HL-60/S4 treated with phorbol 12-myristate 13-acetate at 8.2 ng/mL for 4 days and 3 days (cell line): Measurements from ENCODE around the gene USP17L12.
"Not testable (repeated sequence)": the region's sequence is repeated elsewhere in the genome, so short reads cannot be mapped to it uniquely, and the experiment has no call there.

Experiments used
- in situ Hi-C: fragments of 300-500 bp; cut with MboI; formaldehyde crosslinking; loops from 2 replicates; pipeline ENCODE4 v1.15.0; 2022; ENCODE audit warnings: low sequenced_read_pairs

USP17L12 gene

GRCh38 chr4:9219852-9220251 lies at the start of gene USP17L12:
TSS of gene USP17L12 (plus strand) at chr4:9220152. CDS start at chr4:9220152, 0 bp downstream.
- in situ Hi-C loops: not testable (repeated sequence)

GRCh38 chr4:9210357-9210756 lies 9.6 kb upstream of the USP17L12 start, which contains the start of gene USP17L10:
TSS of gene USP17L10 (plus strand) at chr4:9210657. CDS start at chr4:9210657, 0 bp downstream.
- in situ Hi-C loops: not testable (repeated sequence)

GRCh38 chr4:9214701-9215100 lies 5.3 kb upstream of the USP17L12 start:
- in situ Hi-C loops: not testable (repeated sequence)

- in situ Hi-C loops: not testable (repeated sequence)
These were observed 4.8 kb upstream of the USP17L12 start, which contains the start of gene USP17L11 for GRCh38 chr4:9215105-9215504. TSS of gene USP17L11 (plus strand) at chr4:9215405. CDS start at chr4:9215405, 0 bp downstream.

GRCh38 chr4:9224596-9224995 lies 4.6 kb downstream of the USP17L12 start, which contains the start of gene USP17L13:
TSS of gene USP17L13 (plus strand) at chr4:9224896. CDS start at chr4:9224896, 0 bp downstream.
- in situ Hi-C loops: not testable (repeated sequence)

GRCh38 chr4:9230249-9230648 lies 10.3 kb downstream of the USP17L12 start:
- in situ Hi-C loops: not testable (repeated sequence)

- in situ Hi-C loops: not testable (repeated sequence)
These were observed 14.1 kb downstream of the USP17L12 start, which contains the start of gene USP17L15 for GRCh38 chr4:9234085-9234484. TSS of gene USP17L15 (plus strand) at chr4:9234385. CDS start at chr4:9234385, 0 bp downstream.

- in situ Hi-C loops: not testable (repeated sequence)
These were observed 18.5 kb downstream of the USP17L12 start for GRCh38 chr4:9238461-9238860.

GRCh38 chr4:9243579-9243978 lies 23.6 kb downstream of the USP17L12 start, which contains the start of gene USP17L17:
TSS of gene USP17L17 (plus strand) at chr4:9243879. CDS start at chr4:9243879, 0 bp downstream.
- in situ Hi-C loops: not testable (repeated sequence)

- in situ Hi-C loops: not testable (repeated sequence)
These were observed 28.2 kb downstream of the USP17L12 start, which contains the start of gene USP17L18 for GRCh38 chr4:9247953-9248680. TSS of gene USP17L18 (plus strand) at chr4:9248630. CDS start at chr4:9248630, 0 bp downstream.

- in situ Hi-C loops: not testable (repeated sequence)
These were observed 33.1 kb downstream of the USP17L12 start, which contains the start of gene USP17L19 for GRCh38 chr4:9253078-9253477. TSS of gene USP17L19 (plus strand) at chr4:9253378. CDS start at chr4:9253378, 0 bp downstream.

- in situ Hi-C loops: not testable (repeated sequence)
These were observed 37.9 kb downstream of the USP17L12 start, which contains the start of gene USP17L20 for GRCh38 chr4:9257824-9258223. TSS of gene USP17L20 (plus strand) at chr4:9258124. CDS start at chr4:9258124, 0 bp downstream.

GRCh38 chr4:9262572-9262971 lies 42.6 kb downstream of the USP17L12 start, which contains the start of gene USP17L21:
TSS of gene USP17L21 (plus strand) at chr4:9262872. CDS start at chr4:9262872, 0 bp downstream.
- in situ Hi-C loops: not testable (repeated sequence)

GRCh38 chr4:9267319-9267718 lies 47.4 kb downstream of the USP17L12 start, which contains the start of gene USP17L22:
TSS of gene USP17L22 (plus strand) at chr4:9267619. CDS start at chr4:9267619, 0 bp downstream.
- in situ Hi-C loops: not testable (repeated sequence)
